CD14-positive monocyte (primary cell): ENCODE measurements around the gene DNAH7. TPM values are rescaled to one million over a fixed set of nuclear protein-coding genes. Genes with fewer than 3 reads are reported as not detected.

Source experiments
- DNase-seq, 3 donors: peaks; one replicate each; pipeline ENCODE4 v3.0.0-alpha.2; 2011 to 2022
- H2AFZ ChIP-seq: 2 replicates; pipeline ENCODE4 v1.6.0; 2012; ENCODE audit warnings: mild to moderate bottlenecking, low read depth, low read length, inconsistent platforms; ENCODE audit not compliant: insufficient read depth, poor library complexity, severe bottlenecking
- H3K27ac ChIP-seq, 2 donors: 1 replicate in 1 of 2; 2 replicates in 1 of 2; pipeline ENCODE4 v1.5.1; 2012 to 2013; ENCODE audit warnings: low read length in 2 of 2, control low read depth in 1 of 2, inconsistent platforms in 1 of 2, low read depth in 1 of 2, mild to moderate bottlenecking in 1 of 2
- H3K27me3 ChIP-seq, 2 donors: one replicate each; pipeline versions ENCODE4 v1.6.0 to v1.6.1; 2011 to 2013; ENCODE audit warnings: low read length in 2 of 2; ENCODE audit not compliant: control insufficient read depth in 2 of 2, insufficient read depth in 2 of 2
- H3K36me3 ChIP-seq, 2 donors: replicated peaks in 1 of 2; 1 replicate in 1 of 2; 2 replicates in 1 of 2; pipeline versions ENCODE4 v1.5.1 to v1.6.1; 2012 to 2013; ENCODE audit warnings: low read length in 2 of 2, control low read depth in 1 of 2, inconsistent platforms in 1 of 2, mild to moderate bottlenecking in 1 of 2; ENCODE audit not compliant: insufficient read depth in 2 of 2, control insufficient read depth in 1 of 2
- H3K4me1 ChIP-seq, 2 donors: 1 replicate in 1 of 2; 2 replicates in 1 of 2; pipeline versions ENCODE4 v1.5.1 to v1.6.1; 2012 to 2013; ENCODE audit warnings: low read length in 2 of 2, control low read depth in 1 of 2, inconsistent platforms in 1 of 2, mild to moderate bottlenecking in 1 of 2, moderate library complexity in 1 of 2; ENCODE audit not compliant: insufficient read depth in 2 of 2, control insufficient read depth in 1 of 2
- H3K4me2 ChIP-seq: replicated peaks from 2 replicates; pipeline ENCODE3; 2012; ENCODE audit warnings: low read length, moderate library complexity, mild to moderate bottlenecking; ENCODE audit not compliant: poor library complexity, severe bottlenecking; ENCODE audit errors: extremely low read depth
- H3K4me3 ChIP-seq, 3 experiments: fragments of 200-600 bp in 1 of 3; sonication (generic) in 1 of 3; replicated peaks in 1 of 3; 1 replicate in 2 of 3; 2 replicates in 1 of 3; pipeline ENCODE4 v1.5.1; 2011 to 2013; ENCODE audit warnings: low read length in 3 of 3, mild to moderate bottlenecking in 3 of 3, control low read depth in 2 of 3, low read depth in 2 of 3, inconsistent platforms in 1 of 3, moderate library complexity in 1 of 3
- H3K79me2 ChIP-seq: 2 replicates; pipeline ENCODE4 v1.6.0; 2012; ENCODE audit warnings: mild to moderate bottlenecking, control low read depth, inconsistent platforms, low read length, moderate library complexity; ENCODE audit not compliant: insufficient read depth
- H3K9ac ChIP-seq: 2 replicates; pipeline ENCODE4 v1.6.0; 2017; ENCODE audit warnings: low read length, mild to moderate bottlenecking; ENCODE audit not compliant: insufficient read depth, poor library complexity, severe bottlenecking
- H3K9me3 ChIP-seq, 2 donors: replicated peaks in 1 of 2; 1 replicate in 1 of 2; 2 replicates in 1 of 2; pipeline versions ENCODE4 v1.5.1 to v1.6.1; 2012 to 2013; ENCODE audit warnings: low read length in 2 of 2, control low read depth in 1 of 2; ENCODE audit not compliant: control insufficient read depth in 1 of 2, insufficient read depth in 1 of 2
- H4K20me1 ChIP-seq: 2 replicates; pipeline ENCODE4 v1.6.0; 2012; ENCODE audit warnings: mild to moderate bottlenecking, low read length, control low read depth, moderate library complexity; ENCODE audit not compliant: insufficient read depth
- H3K27ac Mint-ChIP-seq, 7 donors: one replicate each; pipeline ENCODE4 v1.8.0; 2020; ENCODE audit warnings: mild to moderate bottlenecking in 7 of 7, mixed read lengths in 7 of 7, moderate library complexity in 6 of 7, inconsistent platforms in 2 of 7
- H3K27me3 Mint-ChIP-seq, 3 donors: one replicate each; pipeline ENCODE4 v1.8.0; 2021 to 2022; ENCODE audit warnings: low read depth in 3 of 3, mild to moderate bottlenecking in 3 of 3, mixed read lengths in 3 of 3, moderate library complexity in 3 of 3, inconsistent platforms in 1 of 3
- H3K36me3 Mint-ChIP-seq, 2 donors: one replicate each; pipeline ENCODE4 v1.8.0; 2020; ENCODE audit warnings: mixed read lengths in 2 of 2, inconsistent platforms in 1 of 2, mild to moderate bottlenecking in 1 of 2
- H3K4me1 Mint-ChIP-seq: one replicate; pipeline ENCODE4 v1.8.0; 2020; ENCODE audit warnings: mild to moderate bottlenecking, mixed read lengths
- H3K4me3 Mint-ChIP-seq, 2 donors: one replicate each; pipeline ENCODE4 v1.8.0; 2020; ENCODE audit warnings: mild to moderate bottlenecking in 2 of 2, mixed read lengths in 2 of 2, moderate library complexity in 1 of 2
- H3K9me3 Mint-ChIP-seq, 7 donors: one replicate each; pipeline ENCODE4 v1.8.0; 2020 to 2022; ENCODE audit warnings: mixed read lengths in 7 of 7, mild to moderate bottlenecking in 6 of 7, moderate library complexity in 6 of 7, inconsistent platforms in 2 of 7
- CTCF ChIP-seq: fragments of 200-600 bp; IDR thresholded peaks from one replicate; pipeline ENCODE4 v1.8.0; 2022; ENCODE audit warnings: antibody characterized with exemption, mild to moderate bottlenecking
- WGBS: methylation state at CpG from one replicate; pipeline ENCODE4 v1.1.5; 2013; ENCODE audit warnings: missing lambda C conversion rate; ENCODE audit not compliant: insufficient coverage; 5-methylcytosine and 5-hydroxymethylcytosine counted together
- intact Hi-C, 2 donors: fragments of 100-400 bp; cut with micrococcal nuclease; formaldehyde crosslinking; loops; one replicate each; pipeline versions ENCODE4 v1.15.0 to v1.15.1; 2023
- polyA plus RNA-seq, 3 donors: library from polyadenylated mRNA; depleted of rRNA in 1 of 3; unstranded in 2 of 3; stranded (reverse) in 1 of 3; fragments of 300-500 nt in 2 of 3; fragments of >200 nt in 1 of 3; fragmentation: Illumina TruSeq in 2 of 3; gene quantifications; 1 replicate in 2 of 3; 2 replicates in 1 of 3; pipeline ENCODE4 v1.2.3, GENCODE V29; 2012 to 2021

Gene DNAH7
- polyA plus RNA-seq, 3 donors, result 0.07 TPM; not detected in 2

GRCh38 chr2:196067088-196067382, 1.6 kb downstream of the DNAH7 start:
- Histone ChIP-seq H3K9ac (no peak overlapping the region), H3K4me3 (no peak overlapping the region), H3K9me3 (no peaks in the 10 kb centered on the region), H3K4me1 (peaks cover 9 to 18% of the 10 kb centered on the region in 2 donors), H3K4me2 (no peak overlapping the region), H2AFZ (no peak overlapping the region), H4K20me1 (no peaks in the 10 kb centered on the region), H3K27me3 (no peaks in the 10 kb centered on the region), H3K79me2 (no peaks in the 10 kb centered on the region), H3K36me3 (no peaks in the 10 kb centered on the region), H3K27ac (no peak overlapping the region)
- WGBS, result 0% methylated on average over 2 of the region's 3 CpGs
- peaks cover 0 to 2% (median 0%) of the 10 kb centered on the region in 7 donors for H3K9me3 Mint-ChIP-seq
- H3K27me3 Mint-ChIP-seq, result peaks cover 0 to 2% (median 1%) of the 10 kb centered on the region in 3 donors
- H3K4me1 Mint-ChIP-seq, result peaks cover 7% of the 10 kb centered on the region
- intact Hi-C loops, result no loop called here
- DNase-seq, result no peak
- peak overlapping the region in 1 of 7 donors; percentile 15 for H3K27ac Mint-ChIP-seq
- H3K36me3 Mint-ChIP-seq, result no peaks in the 10 kb centered on the region
- H3K4me3 Mint-ChIP-seq, result peak overlapping the region in 1 of 2 donors; percentile 60
- peak; percentile 32 for TF ChIP-seq CTCF

- Histone ChIP-seq H3K36me3 (no peaks in the 10 kb centered on the region), H3K4me3 (no peak overlapping the region), H2AFZ (no peak overlapping the region), H3K27ac (no peak overlapping the region), H3K4me1 (peaks cover 9 to 18% of the 10 kb centered on the region in 2 donors), H3K79me2 (no peaks in the 10 kb centered on the region), H3K27me3 (no peaks in the 10 kb centered on the region), H3K4me2 (no peak overlapping the region), H3K9ac (no peak overlapping the region), H3K9me3 (no peaks in the 10 kb centered on the region), H4K20me1 (no peaks in the 10 kb centered on the region)
- Mint-ChIP-seq H3K4me3 (peak overlapping the region in 1 of 2 donors; percentile 60), H3K4me1 (peaks cover 7% of the 10 kb centered on the region), H3K27ac (peak overlapping the region in 1 of 7 donors; percentile 15), H3K36me3 (no peaks in the 10 kb centered on the region), H3K27me3 (peaks cover 0 to 2% (median 1%) of the 10 kb centered on the region in 3 donors), H3K9me3 (peaks cover 0 to 2% (median 0%) of the 10 kb centered on the region in 7 donors)
- peak in 2 of 3 donors; percentile 10 to 37 for DNase-seq
- TF ChIP-seq CTCF, result peak; percentile 78
- WGBS, result no CpG with 5 or more reads among the region's 3 CpGs
- intact Hi-C loops, result no loop called here
Observed at GRCh38 chr2:196066291-196067087, 2.1 kb downstream of the DNAH7 start.
